Measurements from ENCODE around the gene TBC1D10A.

Gene TBC1D10A

DNA sequence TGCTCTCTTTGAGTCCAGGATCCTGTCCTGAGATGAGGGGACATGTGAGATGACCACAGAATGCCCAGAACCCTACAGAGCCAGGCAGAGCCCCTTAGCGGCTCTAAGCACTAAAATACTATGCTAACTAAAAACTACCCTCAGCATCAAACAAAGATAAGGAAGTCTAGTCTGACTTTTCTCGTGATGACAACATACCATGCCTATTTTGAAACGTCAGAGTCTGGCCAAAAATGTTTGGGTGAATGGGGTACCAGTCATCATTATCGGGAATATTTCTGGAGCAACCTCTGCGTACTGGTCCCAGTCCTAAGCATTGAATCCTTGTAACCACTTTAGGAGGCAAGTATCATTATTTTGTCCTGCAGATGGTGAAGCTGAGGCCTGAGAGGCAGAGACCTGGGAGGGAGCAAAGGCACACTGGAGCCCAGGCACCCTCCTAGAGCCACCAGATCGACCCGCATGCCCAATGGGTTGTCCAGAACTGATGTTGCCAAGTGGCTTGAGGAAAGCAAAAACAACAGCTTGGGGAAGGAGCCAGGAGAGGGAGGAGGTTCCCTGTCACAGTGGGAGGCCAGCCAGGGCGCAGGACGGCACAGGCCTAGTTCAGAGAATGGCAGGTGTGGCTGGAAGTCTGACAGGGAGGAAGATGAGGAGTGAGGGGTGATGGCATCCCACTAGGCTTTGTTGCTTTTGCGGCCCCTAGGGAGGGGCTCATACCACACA, 52.9 kb downstream of the TBC1D10A start:
- no peaks in the 10 kb centered on the region for H3K9me3 ChIP-seq (ENCODE audit: control insufficient read depth, low read length)
- peaks cover 3% of the 10 kb centered on the region for H3K4me1 ChIP-seq
- no peak overlapping the region for H3K9ac ChIP-seq
- H3K79me2 ChIP-seq, result no peaks in the 10 kb centered on the region
- H3K4me3 ChIP-seq (ENCODE audit: low read depth, low read length), result no peak overlapping the region
- H3K27me3 ChIP-seq (ENCODE audit: control insufficient read depth, insufficient read depth, low read length), result no peaks in the 10 kb centered on the region
- H2AFZ ChIP-seq, result no peak overlapping the region
- no peaks in the 10 kb centered on the region for H3K36me3 ChIP-seq (ENCODE audit: control insufficient read depth, insufficient read depth, low read length)
- no peak overlapping the region for H3K4me2 ChIP-seq (ENCODE audit: low read length)
- H3K27ac ChIP-seq, result no peak overlapping the region
- TF ChIP-seq, protein P1, sequence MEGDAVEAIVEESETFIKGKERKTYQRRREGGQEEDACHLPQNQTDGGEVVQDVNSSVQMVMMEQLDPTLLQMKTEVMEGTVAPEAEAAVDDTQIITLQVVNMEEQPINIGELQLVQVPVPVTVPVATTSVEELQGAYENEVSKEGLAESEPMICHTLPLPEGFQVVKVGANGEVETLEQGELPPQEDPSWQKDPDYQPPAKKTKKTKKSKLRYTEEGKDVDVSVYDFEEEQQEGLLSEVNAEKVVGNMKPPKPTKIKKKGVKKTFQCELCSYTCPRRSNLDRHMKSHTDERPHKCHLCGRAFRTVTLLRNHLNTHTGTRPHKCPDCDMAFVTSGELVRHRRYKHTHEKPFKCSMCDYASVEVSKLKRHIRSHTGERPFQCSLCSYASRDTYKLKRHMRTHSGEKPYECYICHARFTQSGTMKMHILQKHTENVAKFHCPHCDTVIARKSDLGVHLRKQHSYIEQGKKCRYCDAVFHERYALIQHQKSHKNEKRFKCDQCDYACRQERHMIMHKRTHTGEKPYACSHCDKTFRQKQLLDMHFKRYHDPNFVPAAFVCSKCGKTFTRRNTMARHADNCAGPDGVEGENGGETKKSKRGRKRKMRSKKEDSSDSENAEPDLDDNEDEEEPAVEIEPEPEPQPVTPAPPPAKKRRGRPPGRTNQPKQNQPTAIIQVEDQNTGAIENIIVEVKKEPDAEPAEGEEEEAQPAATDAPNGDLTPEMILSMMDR (IDR thresholded peaks at IDR 0.05), result no peak

DNA sequence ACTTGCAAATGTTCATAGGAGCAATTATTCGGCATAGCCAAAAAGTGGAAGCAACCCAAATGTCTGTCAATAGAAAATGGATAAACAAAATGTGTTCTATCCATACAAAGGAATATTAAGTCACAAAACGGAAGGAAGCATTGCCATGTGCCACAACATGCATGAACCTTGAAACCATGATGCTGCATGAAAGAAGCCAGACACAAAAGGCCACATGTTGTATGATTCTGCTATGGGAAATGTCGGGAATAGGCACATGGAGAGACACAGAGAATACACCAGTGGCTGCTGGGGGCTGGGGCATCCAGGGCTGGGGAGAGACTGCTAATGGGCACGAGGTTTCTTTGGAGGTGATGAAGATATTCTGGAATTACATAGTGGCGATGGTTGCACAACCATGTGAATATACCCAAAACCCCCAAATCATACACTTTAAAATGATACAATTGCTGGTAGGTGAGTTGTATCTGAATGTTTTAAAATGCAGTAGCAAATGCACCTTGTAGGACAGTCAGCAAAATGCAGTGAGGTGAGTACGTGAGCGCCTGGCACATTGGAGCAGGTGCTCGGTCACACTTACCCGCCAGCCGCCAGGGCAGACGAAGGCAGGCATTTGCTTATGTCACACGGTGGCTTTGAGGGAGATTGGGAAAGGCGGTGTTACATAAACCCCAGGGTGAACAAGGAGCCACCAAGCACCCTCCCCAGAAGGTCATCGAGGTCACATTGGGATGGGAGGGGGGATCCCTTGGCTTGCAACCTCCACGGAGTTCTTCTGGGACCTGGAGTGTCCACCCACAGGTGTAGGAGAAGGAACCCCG, 53.8 kb downstream of the TBC1D10A start:
- Histone ChIP-seq H3K36me3 (ENCODE audit: control insufficient read depth, insufficient read depth, low read length) (no peaks in the 10 kb centered on the region), H3K9me3 (ENCODE audit: control insufficient read depth, low read length) (no peaks in the 10 kb centered on the region), H3K27ac (no peak overlapping the region), H3K27me3 (ENCODE audit: control insufficient read depth, insufficient read depth, low read length) (no peaks in the 10 kb centered on the region), H2AFZ (no peak overlapping the region), H3K4me2 (ENCODE audit: low read length) (no peak overlapping the region), H3K4me1 (peaks cover 3% of the 10 kb centered on the region), H3K79me2 (no peaks in the 10 kb centered on the region), H3K4me3 (ENCODE audit: low read depth, low read length) (no peak overlapping the region), H3K9ac (no peak overlapping the region)
- TF ChIP-seq, protein P1 (IDR thresholded peaks at IDR 0.05), result no peak

DNA sequence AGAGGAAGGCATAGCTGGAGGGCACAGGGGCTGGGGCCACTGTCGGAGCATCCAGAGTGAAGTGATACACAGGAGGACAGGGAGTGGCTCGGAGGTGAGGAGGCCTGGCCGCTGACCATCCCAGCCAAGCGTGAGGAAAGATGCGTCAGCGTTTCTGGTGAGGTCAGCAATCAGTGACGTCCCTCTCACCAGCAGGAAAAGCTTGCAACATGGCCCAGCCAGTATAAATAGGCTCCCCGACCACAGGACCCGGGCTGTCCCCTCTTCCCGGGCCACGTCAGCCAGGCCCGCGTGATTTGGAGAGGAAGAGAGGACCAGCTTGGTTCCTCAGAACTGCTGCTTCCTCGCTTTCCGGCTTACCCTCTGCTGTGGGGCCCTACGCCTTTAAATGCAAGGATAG, 55.9 kb downstream of the TBC1D10A start:
- Histone ChIP-seq H3K9ac (no peak overlapping the region), H3K27ac (no peak overlapping the region), H3K4me1 (peaks cover 3% of the 10 kb centered on the region), H2AFZ (no peak overlapping the region), H3K36me3 (ENCODE audit: control insufficient read depth, insufficient read depth, low read length) (no peaks in the 10 kb centered on the region), H3K4me2 (ENCODE audit: low read length) (no peak overlapping the region), H3K27me3 (ENCODE audit: control insufficient read depth, insufficient read depth, low read length) (no peaks in the 10 kb centered on the region), H3K79me2 (no peaks in the 10 kb centered on the region), H3K9me3 (ENCODE audit: control insufficient read depth, low read length) (no peaks in the 10 kb centered on the region), H3K4me3 (ENCODE audit: low read depth, low read length) (no peak overlapping the region)
- TF ChIP-seq, protein P1 (IDR thresholded peaks at IDR 0.05), result no peak

DNA sequence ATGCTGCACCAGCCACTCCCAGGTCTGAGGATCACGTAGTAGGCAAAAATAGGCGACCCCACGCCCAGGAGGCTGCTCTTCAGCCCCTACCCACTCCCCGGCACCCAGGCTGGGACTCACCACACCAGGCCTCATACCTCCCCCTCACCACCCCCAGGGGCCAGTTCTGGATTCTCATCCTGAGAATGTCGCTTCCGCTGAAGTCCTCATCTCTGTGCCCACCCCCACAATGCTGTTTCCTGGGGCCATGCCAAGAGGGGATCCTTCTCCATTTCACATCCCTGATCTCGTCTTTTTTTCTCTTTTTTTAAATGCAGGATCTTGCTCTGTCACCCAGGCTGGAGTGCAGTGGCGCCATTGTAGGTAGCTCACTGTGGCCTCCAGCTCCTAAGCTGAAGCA, 58.4 kb downstream of the TBC1D10A start:
- no peaks in the 10 kb centered on the region for H3K36me3 ChIP-seq (ENCODE audit: control insufficient read depth, insufficient read depth, low read length)
- TF ChIP-seq, protein P1 (IDR thresholded peaks at IDR 0.05), result no peak
- no peaks in the 10 kb centered on the region for H3K9me3 ChIP-seq (ENCODE audit: control insufficient read depth, low read length)
- no peak overlapping the region for H2AFZ ChIP-seq
- no peaks in the 10 kb centered on the region for H3K79me2 ChIP-seq
- H3K4me2 ChIP-seq (ENCODE audit: low read length), result no peak overlapping the region
- peaks cover 3% of the 10 kb centered on the region for H3K4me1 ChIP-seq
- H3K9ac ChIP-seq, result no peak overlapping the region
- H3K27ac ChIP-seq, result no peak overlapping the region
- H3K4me3 ChIP-seq (ENCODE audit: low read depth, low read length), result no peak overlapping the region
- no peaks in the 10 kb centered on the region for H3K27me3 ChIP-seq (ENCODE audit: control insufficient read depth, insufficient read depth, low read length)

Measured in parathyroid adenoma (tissue), 2 donors.